Activated CD4-positive, alpha-beta T cell treated with anti-CD3 and anti-CD28 coated beads, Interleukin-2, amount 10 ng/mL, durations not matched to agents 24 days and 14 days (primary cell): ENCODE measurements around the gene CALCOCO2. TPM values are rescaled to one million over a fixed set of nuclear protein-coding genes. Genes with fewer than 3 reads are reported as not detected.
A peak's percentile ranks its signal among the peaks of the same experiment; 100 is the strongest.
"Not testable (repeated sequence)": the region's sequence is repeated elsewhere in the genome, so short reads cannot be mapped to it uniquely, and the experiment has no call there.

Experiments
- DNase-seq: peaks from one replicate; pipeline ENCODE4 v3.0.0; 2022
- H3K27ac Mint-ChIP-seq: one replicate; pipeline ENCODE4 v1.8.0; 2022; ENCODE audit warnings: mild to moderate bottlenecking, mixed read lengths
- H3K27me3 Mint-ChIP-seq: one replicate; pipeline ENCODE4 v1.8.0; 2022; ENCODE audit warnings: mixed read lengths
- H3K36me3 Mint-ChIP-seq: one replicate; pipeline ENCODE4 v1.8.0; 2022; ENCODE audit warnings: low read depth, mild to moderate bottlenecking, mixed read lengths
- H3K4me1 Mint-ChIP-seq: one replicate; pipeline ENCODE4 v1.8.0; 2021; ENCODE audit warnings: mixed read lengths
- H3K4me3 Mint-ChIP-seq: one replicate; pipeline ENCODE4 v1.8.0; 2022; ENCODE audit warnings: mild to moderate bottlenecking, moderate library complexity, mixed read lengths
- H3K9me3 Mint-ChIP-seq: one replicate; pipeline ENCODE4 v1.8.0; 2021; ENCODE audit warnings: mixed read lengths
- intact Hi-C: fragments of 100-400 bp; cut with micrococcal nuclease; formaldehyde crosslinking; loops from one replicate; pipeline ENCODE4 v1.15.1; 2023
- total RNA-seq: library from RNA; stranded (reverse); gene quantifications from 2 replicates; pipeline ENCODE4 v1.2.3, GENCODE V29; 2022

CALCOCO2 gene
- total RNA-seq, 1 donor from 2014 or later, result 48.1 TPM

DNA sequence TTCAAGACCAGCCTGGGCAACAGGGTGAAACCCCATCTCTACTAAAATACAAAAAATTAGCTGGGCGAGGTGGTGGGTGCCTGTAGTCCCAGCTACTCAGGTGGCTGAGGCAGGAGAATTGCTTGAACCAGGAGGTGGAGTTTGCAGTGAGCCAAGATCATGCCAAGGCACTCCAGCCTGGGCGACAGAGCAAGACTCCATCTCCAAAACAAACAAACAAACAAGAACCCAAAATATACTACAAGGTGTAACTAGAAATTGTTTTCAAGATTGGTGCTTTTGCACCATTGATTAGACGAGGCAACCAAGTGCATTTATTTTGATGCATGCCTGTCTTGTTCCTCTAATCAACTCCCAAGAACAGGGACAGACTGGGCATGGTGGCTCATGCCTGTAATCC is 41.6 kb downstream of the CALCOCO2 start:
- DNase-seq, H3K36me3 Mint-ChIP-seq, H3K27me3 Mint-ChIP-seq, H3K4me1 Mint-ChIP-seq, H3K4me3 Mint-ChIP-seq, intact Hi-C loops, H3K9me3 Mint-ChIP-seq, H3K27ac Mint-ChIP-seq: not testable (repeated sequence)

DNA sequence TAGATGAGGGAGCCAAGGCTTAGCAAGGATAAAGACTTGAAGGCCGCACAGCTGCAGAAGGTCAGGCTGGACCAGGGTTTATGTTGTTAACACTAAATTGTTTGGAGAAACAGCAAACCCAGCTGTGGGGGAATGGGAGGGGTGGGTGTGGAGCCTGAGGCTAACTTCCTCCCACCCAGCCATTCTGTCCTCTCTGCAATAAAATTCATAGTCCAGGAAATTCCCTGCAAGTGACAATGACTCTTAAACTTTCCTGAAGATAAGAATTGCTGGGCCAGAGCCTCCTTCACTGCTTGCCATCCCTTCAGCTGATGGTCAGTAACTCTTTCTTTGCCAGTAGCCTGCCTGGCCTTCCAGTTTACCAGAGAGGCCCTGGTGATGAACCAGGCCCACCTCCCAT is 42.4 kb downstream of the CALCOCO2 start:
- intact Hi-C loops, result no loop called here
- no peak overlapping the region for H3K27ac Mint-ChIP-seq
- no peak overlapping the region for H3K4me3 Mint-ChIP-seq
- no peak for DNase-seq
- peaks cover 10% of the 10 kb centered on the region for H3K4me1 Mint-ChIP-seq
- no peaks in the 10 kb centered on the region for H3K9me3 Mint-ChIP-seq
- H3K27me3 Mint-ChIP-seq, result peaks cover 9% of the 10 kb centered on the region
- no peaks in the 10 kb centered on the region for H3K36me3 Mint-ChIP-seq

DNA sequence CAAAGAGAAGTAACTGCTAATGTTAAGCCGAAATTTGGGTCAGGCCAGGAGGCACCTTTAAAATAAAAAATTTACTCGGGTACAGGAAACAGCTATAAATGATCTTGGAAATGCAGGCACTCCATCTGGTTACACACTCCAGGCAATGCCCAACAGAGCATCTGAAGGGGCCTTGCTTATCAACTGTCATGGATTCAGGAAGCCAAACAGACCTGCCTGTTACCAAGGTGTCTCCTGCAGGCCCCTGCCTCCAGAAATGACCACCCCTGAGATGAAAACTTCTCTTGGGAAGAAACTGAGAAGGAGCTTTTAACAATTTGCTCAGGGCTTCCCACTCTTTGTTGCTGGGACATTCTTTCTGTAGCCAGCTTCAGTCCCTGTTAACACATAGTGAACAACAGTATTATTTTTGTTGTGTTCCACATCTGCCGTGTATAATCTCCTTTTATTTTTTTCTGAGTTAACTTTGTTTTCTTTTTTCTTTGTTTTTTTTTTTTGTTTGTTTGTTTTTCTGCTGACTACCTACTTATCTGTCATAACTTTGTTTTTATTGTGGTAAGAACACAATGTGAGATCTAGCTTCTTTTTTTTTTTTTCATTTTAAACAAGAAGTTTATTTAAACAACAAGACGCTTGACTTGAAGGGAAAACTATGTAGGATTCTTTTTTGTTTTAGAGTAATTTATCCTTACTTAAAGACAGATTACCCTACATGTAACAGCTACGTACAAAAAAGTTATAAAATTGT is 43.0 kb downstream of the CALCOCO2 start:
- H3K36me3 Mint-ChIP-seq, result no peaks in the 10 kb centered on the region
- H3K27me3 Mint-ChIP-seq, result peaks cover 9% of the 10 kb centered on the region
- intact Hi-C loops, result no loop called here
- no peak overlapping the region for H3K4me3 Mint-ChIP-seq
- no peak for DNase-seq
- H3K9me3 Mint-ChIP-seq, result no peaks in the 10 kb centered on the region
- H3K27ac Mint-ChIP-seq, result no peak overlapping the region
- H3K4me1 Mint-ChIP-seq, result peaks cover 10% of the 10 kb centered on the region

DNA sequence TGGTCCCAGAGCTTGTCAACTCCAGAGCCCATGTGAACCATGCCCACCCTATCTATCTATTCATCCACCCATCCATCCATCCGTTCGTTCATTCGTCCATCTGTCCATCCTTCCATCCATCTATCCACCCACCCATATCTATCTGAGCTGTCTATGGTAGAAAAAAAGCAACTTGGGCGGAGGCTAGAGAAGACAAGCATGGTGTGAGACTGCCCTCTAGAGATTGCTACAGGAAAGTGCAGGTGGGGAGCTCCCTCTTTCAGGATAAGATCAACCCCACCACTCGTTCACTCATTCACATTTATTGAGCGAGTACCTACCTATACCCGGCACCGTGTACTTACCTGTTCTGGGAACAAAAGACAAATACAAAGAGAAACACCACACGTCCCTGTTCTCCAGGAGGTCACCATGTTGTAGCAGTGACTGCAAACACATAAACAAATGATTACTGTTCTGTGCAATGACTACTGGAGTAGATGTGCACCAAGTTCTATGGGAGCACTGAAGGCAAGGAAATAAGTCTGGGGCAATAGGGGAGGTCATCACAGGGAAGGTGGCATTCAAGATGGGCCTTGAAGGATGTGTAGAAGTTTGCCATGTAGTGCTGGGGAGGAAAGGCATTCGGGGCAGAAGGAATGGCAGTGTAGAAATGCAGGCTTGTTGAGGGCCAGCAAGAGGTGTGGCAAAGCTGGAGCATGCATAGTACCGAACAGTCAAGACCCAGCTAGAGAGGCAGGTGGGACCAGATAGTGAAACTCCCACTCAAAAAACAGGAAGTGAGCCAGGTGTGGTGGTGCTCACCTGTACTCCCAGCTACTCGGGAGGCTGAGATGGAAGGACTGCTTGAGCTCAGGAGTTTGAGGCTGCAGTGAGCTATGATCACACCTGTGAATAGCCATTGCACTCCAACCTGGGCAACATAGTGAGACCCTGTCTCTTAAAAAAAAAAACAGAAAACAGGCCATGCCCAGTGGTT is 48.4 kb downstream of the CALCOCO2 start:
- Mint-ChIP-seq H3K36me3 (no peaks in the 10 kb centered on the region), H3K27ac (no peak overlapping the region), H3K27me3 (peaks cover 6% of the 10 kb centered on the region), H3K4me3 (no peak overlapping the region), H3K4me1 (peaks cover 8% of the 10 kb centered on the region), H3K9me3 (no peaks in the 10 kb centered on the region)
- intact Hi-C loops, result loop anchor here (1.0 to 2.0 kb wide), 4 partner anchors 65 to 200 kb away; no protein-coding TSS in a partner anchor
- peak; percentile 89 for DNase-seq

DNA sequence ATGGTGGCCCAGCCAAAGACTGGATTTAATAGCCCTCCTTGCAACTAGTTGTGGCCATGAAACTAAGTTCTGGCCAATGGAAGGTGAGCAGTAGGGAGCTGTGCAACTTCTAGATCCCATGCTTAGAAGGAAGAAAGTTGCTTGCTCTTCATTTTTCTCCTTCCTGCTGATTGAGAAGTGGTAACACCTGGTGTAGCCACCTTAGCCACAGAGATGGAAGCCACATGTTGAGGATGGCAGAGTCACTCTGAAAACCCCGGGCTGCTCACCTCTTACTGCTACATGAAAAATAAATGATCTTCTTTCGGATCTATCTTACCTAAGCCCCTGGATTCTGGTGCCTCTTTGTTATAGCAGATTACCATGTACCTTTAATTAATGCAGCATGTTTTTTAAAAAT is 51.4 kb downstream of the CALCOCO2 start:
- H3K27ac Mint-ChIP-seq, result no peak overlapping the region
- intact Hi-C loops, result no loop called here
- peaks cover 11% of the 10 kb centered on the region for H3K4me1 Mint-ChIP-seq
- H3K4me3 Mint-ChIP-seq, result no peak overlapping the region
- H3K36me3 Mint-ChIP-seq, result no peaks in the 10 kb centered on the region
- no peaks in the 10 kb centered on the region for H3K9me3 Mint-ChIP-seq
- no peak for DNase-seq
- H3K27me3 Mint-ChIP-seq, result peaks cover 3% of the 10 kb centered on the region

DNA sequence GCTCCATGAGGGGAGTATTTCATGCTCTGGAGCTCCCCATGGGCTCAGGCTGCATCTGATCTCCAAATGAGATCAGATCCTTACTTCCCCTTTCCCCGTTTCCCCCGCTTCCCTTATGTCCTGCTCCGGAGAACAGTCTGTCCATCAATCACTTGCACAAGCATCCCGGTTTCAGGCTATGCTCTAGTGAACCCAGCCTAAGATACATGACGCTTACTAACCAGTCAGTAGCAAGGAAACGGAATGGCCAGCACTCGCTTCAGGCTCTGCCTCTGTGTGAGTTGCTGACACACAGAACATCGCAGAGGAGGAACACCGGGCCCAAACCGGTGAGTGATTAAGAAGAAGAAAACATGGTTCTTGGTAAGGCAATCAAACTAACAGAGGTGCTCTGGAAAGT is 52.3 kb downstream of the CALCOCO2 start:
- intact Hi-C loops, result no loop called here
- Mint-ChIP-seq H3K27ac (no peak overlapping the region), H3K36me3 (no peaks in the 10 kb centered on the region), H3K27me3 (no peaks in the 10 kb centered on the region), H3K4me3 (no peak overlapping the region), H3K4me1 (peaks cover 8% of the 10 kb centered on the region), H3K9me3 (no peaks in the 10 kb centered on the region)
- DNase-seq, result no peak

DNA sequence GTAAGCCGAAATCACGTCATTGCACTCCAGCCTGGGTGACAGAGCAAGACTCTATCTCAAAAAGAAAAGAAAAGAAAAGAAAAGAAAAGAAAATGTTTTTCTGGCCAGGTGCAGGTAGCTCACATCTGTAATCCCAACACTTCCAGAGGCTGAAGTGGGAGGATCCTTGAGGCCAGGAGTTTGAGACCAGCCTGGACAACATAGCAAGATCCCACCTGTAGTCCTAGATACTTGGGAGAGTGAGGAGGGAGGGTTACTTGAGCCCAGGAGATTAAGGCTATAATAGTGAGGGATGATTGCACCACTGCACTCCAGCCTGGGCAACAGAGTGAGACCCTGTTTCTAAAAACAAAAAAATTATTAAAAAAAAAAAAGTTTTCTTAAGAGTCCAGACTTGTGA is 59.3 kb downstream of the CALCOCO2 start:
- Mint-ChIP-seq H3K9me3 (no peaks in the 10 kb centered on the region), H3K4me3 (no peak overlapping the region), H3K36me3 (peaks cover 10% of the 10 kb centered on the region), H3K4me1 (peaks cover 10% of the 10 kb centered on the region), H3K27ac (no peak overlapping the region), H3K27me3 (peaks cover 3% of the 10 kb centered on the region)
- intact Hi-C loops, result loop anchor here (10.0 kb wide), 1 partner anchor 785 kb away; the partner anchor contains the start of genes CBX1 and SNX11
- DNase-seq, result no peak

DNA sequence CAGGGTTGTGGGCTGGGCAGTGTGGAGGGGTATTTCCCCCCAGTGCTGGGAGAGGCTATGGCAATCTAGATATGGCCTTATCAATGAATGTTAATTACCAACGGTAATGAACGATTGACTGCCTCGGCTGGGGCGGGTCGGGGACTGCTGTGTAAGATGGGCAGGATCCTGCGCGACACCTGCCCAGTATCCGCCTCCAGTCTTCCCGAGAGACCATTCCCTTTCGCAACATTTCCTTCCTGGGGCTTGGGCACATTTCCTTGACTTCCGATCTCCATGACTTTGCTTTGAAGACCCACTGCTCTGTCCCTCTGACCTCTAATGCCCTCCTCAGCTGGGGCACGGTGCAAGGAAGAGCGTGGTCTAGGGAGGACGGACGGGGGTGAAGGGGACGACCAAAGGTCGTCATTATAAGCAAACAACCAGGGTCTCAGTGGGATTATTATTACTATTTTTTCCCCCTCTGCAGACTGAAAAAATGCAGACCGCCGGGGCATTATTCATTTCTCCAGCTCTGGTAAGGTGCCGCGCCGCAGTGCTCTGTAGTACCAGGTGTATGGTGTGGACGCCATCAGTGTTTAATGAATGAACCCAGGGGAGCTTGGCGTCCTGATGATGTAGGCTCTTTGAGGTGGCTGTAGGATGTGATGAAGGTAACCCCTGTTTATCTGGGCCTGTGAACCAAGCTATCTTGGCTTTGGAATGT is 62.3 kb downstream of the CALCOCO2 start:
- H3K36me3 Mint-ChIP-seq, result peaks cover 24% of the 10 kb centered on the region
- DNase-seq, result no peak
- H3K4me1 Mint-ChIP-seq, result peaks cover 18% of the 10 kb centered on the region
- H3K27ac Mint-ChIP-seq, result peak overlapping the region; percentile 97
- no peaks in the 10 kb centered on the region for H3K9me3 Mint-ChIP-seq
- H3K4me3 Mint-ChIP-seq, result peak overlapping the region; percentile 90
- peaks cover 3% of the 10 kb centered on the region for H3K27me3 Mint-ChIP-seq
- intact Hi-C loops, result loop anchor here (1.0 to 10.0 kb wide), 5 partner anchors 15 to 788 kb away; partner anchors contain the start of genes CALCOCO2, CBX1, SNF8 and SNX11

DNA sequence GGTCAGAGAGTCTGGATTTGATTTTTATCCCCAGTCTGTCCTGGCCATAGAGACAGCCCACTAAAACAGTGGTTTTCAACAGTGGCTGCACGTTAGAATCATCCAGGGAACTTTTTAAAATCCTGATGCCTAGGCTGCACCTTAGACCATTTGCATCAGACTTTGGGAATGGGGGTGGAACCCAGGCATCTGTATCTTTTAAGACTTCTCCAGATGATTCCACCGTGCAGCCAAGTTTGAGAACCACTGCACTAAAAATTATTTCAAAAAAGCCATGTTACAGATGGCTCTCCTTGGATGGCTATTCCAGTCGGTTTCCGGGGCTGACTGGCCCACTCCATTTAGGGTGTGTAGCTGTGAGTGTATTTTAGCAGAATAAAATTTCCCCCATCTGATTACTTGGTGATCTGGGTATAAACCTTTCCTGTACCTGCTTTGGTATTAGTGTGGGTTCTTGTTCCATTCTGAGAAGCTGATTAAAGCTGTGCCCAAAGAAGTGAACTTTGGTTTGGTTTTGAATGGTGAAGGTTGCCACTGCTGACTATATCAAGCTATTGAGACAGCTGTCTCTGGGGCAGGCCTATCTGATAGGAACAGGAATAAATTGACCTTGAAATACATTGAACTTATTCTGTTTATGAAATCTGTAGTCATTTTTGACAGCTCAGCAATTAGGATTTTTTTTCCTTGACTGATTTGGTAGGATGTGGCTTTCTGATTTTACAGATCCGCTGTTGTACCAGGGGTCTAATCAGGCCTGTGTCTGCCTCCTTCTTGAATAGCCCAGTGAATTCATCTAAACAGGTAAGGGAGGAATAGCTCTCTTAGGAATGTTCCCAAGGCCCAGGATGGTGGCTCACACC is 63.0 kb downstream of the CALCOCO2 start:
- Mint-ChIP-seq H3K4me3 (peak overlapping the region; percentile 90), H3K9me3 (no peaks in the 10 kb centered on the region), H3K4me1 (peaks cover 18% of the 10 kb centered on the region), H3K27me3 (peaks cover 3% of the 10 kb centered on the region), H3K36me3 (peaks cover 24% of the 10 kb centered on the region), H3K27ac (no peak overlapping the region)
- intact Hi-C loops, result loop anchor here (10.0 kb wide), 1 partner anchor 789 kb away; the partner anchor contains the start of genes CBX1 and SNX11
- no peak for DNase-seq

DNA sequence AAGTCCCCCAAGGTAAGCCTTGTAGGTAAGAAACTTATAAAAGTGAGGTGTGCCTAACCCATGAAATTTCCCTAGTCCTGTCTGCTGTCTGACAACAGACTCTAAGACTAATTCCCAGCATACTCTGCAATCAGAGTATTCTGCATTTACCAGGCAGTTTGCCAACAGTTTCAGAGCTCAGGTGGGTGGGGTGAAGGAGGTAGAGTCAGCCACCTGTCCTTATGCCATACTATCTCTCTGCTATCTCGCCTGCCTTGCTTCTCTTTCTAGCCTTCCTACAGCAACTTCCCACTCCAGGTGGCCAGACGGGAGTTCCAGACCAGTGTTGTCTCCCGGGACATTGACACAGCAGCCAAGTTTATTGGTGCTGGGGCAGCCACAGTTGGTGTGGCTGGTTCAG is 64.1 kb downstream of the CALCOCO2 start:
- H3K4me1 Mint-ChIP-seq, result peaks cover 18% of the 10 kb centered on the region
- H3K9me3 Mint-ChIP-seq, result no peaks in the 10 kb centered on the region
- no peak overlapping the region for H3K27ac Mint-ChIP-seq
- H3K4me3 Mint-ChIP-seq, result no peak overlapping the region
- intact Hi-C loops, result loop anchor here (10.0 kb wide), 1 partner anchor 790 kb away; the partner anchor contains the start of genes CBX1 and SNX11
- DNase-seq, result no peak
- H3K36me3 Mint-ChIP-seq, result peaks cover 27% of the 10 kb centered on the region
- peaks cover 3% of the 10 kb centered on the region for H3K27me3 Mint-ChIP-seq

DNA sequence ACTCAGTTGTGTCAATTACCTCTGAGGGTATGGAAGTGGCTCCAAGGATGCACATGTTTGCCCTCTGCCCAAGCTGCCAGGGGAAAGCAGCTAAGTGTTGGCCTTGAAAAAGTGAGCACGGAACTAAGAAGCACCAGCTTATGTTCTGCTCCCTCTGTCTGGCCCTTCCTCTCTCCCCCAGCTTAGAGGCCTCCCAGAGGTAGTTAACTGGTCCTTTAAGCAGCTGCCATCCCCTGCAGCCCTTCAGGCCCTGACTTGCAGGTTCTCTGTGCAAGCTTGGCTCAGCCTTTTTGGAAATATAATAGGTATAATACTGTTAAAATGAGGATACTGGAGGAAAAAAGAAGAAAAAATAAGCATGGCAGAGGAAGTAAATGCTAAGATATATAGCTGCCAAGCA is 70.4 kb downstream of the CALCOCO2 start:
- no peaks in the 10 kb centered on the region for H3K27me3 Mint-ChIP-seq
- peaks cover 2% of the 10 kb centered on the region for H3K4me1 Mint-ChIP-seq
- intact Hi-C loops, result no loop called here
- H3K36me3 Mint-ChIP-seq, result peaks cover 9% of the 10 kb centered on the region
- no peak for DNase-seq
- H3K9me3 Mint-ChIP-seq, result no peaks in the 10 kb centered on the region
- H3K4me3 Mint-ChIP-seq, result no peak overlapping the region
- H3K27ac Mint-ChIP-seq, result no peak overlapping the region

DNA sequence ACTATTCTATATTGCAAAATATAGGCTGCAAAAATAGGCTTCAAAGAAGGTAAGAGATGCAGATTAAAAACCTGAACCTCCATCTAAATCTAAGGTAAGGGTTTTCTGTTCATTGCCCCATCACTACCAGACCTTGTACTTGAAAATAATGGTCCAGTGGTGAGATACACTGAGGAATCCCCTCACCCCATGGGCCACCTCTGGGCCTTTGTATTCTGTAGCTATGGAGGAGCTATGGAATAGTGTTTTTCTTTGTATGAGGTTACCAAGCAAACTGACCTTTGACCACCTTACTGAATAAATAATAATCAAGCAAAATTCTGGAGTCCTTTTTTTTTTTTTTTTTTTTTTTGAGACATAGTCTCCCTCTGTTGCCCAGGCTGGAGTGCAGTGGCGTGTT is 72.6 kb downstream of the CALCOCO2 start:
- Mint-ChIP-seq H3K36me3 (peaks cover 6% of the 10 kb centered on the region), H3K4me3 (no peak overlapping the region), H3K27me3 (no peaks in the 10 kb centered on the region), H3K4me1 (peaks cover 5% of the 10 kb centered on the region), H3K27ac (no peak overlapping the region), H3K9me3 (no peaks in the 10 kb centered on the region)
- intact Hi-C loops, result no loop called here
- no peak for DNase-seq

DNA sequence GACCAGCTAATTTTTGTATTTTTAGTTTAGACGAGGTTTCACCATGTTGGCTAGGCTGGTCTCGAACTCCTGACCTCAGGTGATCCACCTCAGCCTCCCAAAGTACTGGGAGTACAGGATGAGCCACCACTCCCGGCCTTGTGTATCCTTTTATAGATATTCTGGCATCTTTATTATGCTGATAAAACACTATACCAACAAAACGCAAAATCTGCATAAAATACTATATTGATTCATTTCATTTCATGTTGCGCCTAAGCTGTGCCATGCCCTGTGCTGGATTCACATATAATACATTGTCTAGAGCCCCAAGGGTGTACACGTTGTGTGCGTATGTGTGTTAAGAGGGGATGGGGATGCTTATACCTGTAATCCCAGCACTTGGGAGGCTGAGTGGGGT is 73.6 kb downstream of the CALCOCO2 start:
- no peak overlapping the region for H3K4me3 Mint-ChIP-seq
- no peaks in the 10 kb centered on the region for H3K9me3 Mint-ChIP-seq
- H3K36me3 Mint-ChIP-seq, result peaks cover 10% of the 10 kb centered on the region
- no peak overlapping the region for H3K27ac Mint-ChIP-seq
- intact Hi-C loops, result no loop called here
- H3K4me1 Mint-ChIP-seq, result peaks cover 8% of the 10 kb centered on the region
- H3K27me3 Mint-ChIP-seq, result no peaks in the 10 kb centered on the region
- DNase-seq, result no peak
